GM12872 (cell line): Measurements from ENCODE around the gene CBL.

Source experiments
- CTCF ChIP-seq: IDR thresholded peaks from 3 replicates; pipeline ENCODE4 v1.5.1; 2011; ENCODE audit warnings: low read depth, mild to moderate bottlenecking, low read length, moderate library complexity; ENCODE audit not compliant: insufficient read depth

Gene CBL

DNA sequence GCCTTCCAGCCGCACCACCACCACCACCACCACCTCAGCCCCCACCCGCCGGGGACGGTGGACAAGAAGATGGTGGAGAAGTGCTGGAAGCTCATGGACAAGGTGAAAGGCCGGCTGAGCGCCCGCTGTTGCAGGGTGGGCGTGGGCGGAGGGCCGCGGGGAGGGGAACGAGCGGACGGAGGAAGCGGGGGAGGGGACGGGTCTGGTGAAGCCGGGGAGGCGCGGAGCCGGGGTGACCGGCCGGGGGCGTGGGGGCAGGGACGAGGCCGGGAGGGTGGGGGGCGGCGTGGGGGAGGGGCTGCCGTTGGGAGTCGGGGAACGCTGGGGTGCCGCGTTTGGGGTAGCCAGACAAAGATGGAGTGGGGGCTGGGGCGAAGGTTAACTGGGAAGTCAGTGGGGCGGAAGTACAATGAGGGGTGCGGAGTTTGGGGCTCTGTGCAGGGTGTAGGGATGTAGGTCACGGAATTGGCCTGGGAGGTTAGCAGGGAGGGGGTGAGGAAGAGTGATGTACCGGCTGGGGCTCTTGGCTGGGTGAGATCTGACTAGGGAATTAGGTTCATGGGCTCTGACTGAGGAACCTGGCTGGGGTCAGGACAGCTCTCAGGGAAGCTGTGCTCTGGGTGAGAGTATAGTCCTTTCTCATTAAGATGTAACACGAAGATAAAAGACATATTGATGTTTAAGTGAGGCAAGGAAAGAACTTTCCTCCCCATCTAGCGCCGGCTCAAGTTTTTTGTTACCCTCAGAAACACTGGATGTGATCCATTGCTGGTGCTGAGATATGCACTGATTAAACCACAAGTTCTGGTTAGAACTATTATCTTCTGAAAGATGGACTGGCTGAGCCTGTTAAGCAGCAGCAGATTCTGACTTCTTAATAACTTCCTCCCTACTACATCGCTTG, 624 bp downstream of the CBL start:
- no peak for TF ChIP-seq CTCF

DNA sequence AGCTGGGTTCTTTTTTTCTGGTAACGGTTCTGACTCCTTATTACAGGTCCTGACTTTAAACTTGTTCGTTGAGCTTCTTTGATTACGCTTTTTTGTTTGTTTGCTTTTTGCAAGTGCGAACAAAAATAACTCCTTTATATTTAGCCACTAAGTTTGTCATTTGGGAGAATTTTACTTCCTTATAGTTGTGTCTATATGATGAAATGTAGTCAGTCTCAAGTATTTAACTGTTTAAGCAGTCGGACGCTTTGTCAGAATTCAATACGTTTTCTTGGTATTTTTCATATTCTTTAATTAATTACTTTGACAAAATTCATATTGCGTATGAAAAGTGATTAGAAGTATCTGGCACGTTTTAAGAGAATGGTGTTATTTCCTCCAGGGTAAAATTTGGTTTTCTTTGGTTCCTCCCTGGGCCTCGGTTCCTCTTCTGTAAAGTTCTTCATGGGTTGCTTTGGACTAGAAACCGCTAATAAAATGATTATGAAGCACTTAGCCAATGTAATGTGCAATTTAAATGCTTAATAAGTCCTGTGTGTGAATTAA, 1.3 kb downstream of the CBL start:
- TF ChIP-seq CTCF: no peak

DNA sequence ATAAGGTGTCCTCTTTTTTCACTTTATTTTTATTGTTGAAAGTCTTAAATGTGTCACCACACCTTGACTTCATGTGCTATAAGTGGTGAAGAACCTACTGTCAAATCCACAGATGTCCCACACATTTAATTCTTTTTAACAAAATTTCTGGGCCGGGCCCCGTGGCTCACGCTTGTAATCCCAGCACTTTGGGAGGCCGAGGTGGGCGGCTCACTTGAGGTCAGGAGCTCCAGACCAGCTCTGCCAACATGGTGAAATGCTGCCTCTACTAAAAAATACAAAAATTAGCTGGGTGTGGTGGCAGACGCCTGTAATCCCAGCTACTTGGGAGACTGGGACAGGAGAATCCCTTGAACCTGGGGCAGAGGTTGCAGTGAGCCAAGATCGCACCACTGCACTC, 3.0 kb downstream of the CBL start:
- TF ChIP-seq CTCF: no peak

GRCh38 chr11:119210050-119210449, 3.9 kb downstream of the CBL start:
- TF ChIP-seq CTCF: no peak

DNA sequence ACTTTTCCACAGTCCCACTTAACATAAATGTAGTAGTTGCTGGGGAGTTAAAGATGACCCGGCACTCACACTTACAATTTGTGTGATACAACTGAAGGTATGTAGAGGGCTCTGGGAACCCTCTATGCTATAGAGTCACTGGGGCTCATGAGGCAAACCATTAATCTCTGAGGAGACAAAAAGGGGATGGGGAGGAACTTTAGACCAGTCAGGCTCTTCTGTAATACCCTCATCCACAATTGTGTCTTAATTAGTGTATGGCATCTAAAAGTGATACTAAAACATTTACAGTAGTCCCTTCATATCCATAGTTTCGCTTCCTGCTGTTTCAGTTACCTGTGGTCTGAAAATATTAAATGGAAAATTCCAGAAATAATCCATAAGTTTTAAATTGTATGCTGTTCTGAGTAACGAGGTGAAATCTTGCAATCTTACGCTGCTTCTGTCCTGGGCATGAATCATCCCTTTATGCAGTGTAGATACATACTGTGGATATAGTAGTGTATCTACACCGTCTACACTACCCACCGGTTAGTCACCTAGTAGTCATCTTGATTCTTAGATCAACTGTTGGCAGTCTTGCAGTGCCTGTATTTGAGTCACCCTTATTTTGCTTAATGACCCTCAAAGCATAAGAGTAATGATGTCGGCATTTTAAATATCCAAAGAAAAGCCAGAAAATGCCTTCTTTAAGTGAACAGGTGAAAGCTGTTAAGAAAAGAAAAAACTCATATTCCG, 12.2 kb downstream of the CBL start:
- TF ChIP-seq CTCF: no peak

DNA sequence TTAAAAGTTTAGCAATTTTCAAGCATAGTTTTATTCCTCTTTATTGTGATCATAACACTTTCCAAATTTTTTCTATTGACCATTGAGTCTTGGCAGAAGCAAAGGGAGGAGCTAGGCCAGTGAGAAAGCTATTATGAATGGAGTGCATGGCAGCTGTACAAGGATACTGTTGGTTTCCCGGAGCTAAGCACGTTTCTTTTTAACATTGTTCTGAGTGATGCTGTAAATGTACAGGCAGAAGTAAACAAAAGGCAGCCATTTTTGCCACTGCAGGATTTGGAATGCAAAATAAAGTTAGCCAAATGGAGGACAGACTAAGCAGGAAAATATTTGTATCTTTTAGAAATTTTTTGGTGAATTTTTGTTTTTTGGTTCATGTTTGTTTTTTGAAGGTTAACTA, 16.2 kb downstream of the CBL start:
- TF ChIP-seq CTCF: no peak

- TF ChIP-seq CTCF: no peak
Observed at GRCh38 chr11:119222891-119223290, 16.8 kb downstream of the CBL start.
